GM12878 (cell line): ENCODE data around the gene TMEM253. TPM values are rescaled to one million over a fixed set of nuclear protein-coding genes. Genes with fewer than 3 reads are reported as not detected.

Source experiments
- ATAC-seq: fragments of 200-7000 bp; cut with Tn5 transposase; 3 replicates; pipeline ENCODE4 v1.9.1; 2020; ENCODE audit warnings: mild to moderate bottlenecking, moderate library complexity
- BruUV-seq: library from RNA; stranded (reverse); fragments of 400-500 nt; replicated peaks from 2 replicates; lab custom pipeline; 2021; lab: Mats Ljungman, UMichigan
- CTCF ChIA-PET: fragments of 300-600 bp; sonication (Branson Sonifier 250); formaldehyde crosslinking; extraction: SDS; loops from one replicate; lab custom pipeline; 2021; ENCODE audit warnings: inconsistent platforms; lab: Yijun Ruan, JAX
- POLR2A ChIA-PET: fragments of 350-600 bp; formaldehyde crosslinking; extraction: SDS; loops from one replicate; lab custom pipeline; 2021; ENCODE audit warnings: inconsistent platforms; lab: Charles Lee
- RAD21 ChIA-PET: fragments of 300-600 bp; sonication (Branson Sonifier 250); formaldehyde crosslinking; loops from one replicate; lab custom pipeline; 2023; ENCODE audit warnings: antibody characterized with exemption; ENCODE audit not compliant: unreplicated experiment; lab: Charles Lee
- SMC1A ChIA-PET: fragments of 300-600 bp; sonication (Branson Sonifier 250); formaldehyde crosslinking; loops from one replicate; lab custom pipeline; 2023; ENCODE audit not compliant: unreplicated experiment, uncharacterized antibody; lab: Charles Lee
- DNase-seq: peaks from one replicate; pipeline ENCODE4 v3.0.0-alpha.2; 2011; ENCODE audit warnings: low read depth, low spot score
- FAIRE-seq: peaks from 3 replicates; lab custom pipeline; 2011; peaks lifted over from hg19 to GRCh38; lab: Jason Lieb, UNC
- H2AFZ ChIP-seq: 2 replicates; pipeline ENCODE4 v1.6.0; 2011; ENCODE audit warnings: low read depth, low read length, control low read depth; ENCODE audit not compliant: control insufficient read depth
- H3K27ac ChIP-seq: 2 replicates; pipeline ENCODE4 v1.5.1; 2011; ENCODE audit warnings: control low read depth; ENCODE audit not compliant: control insufficient read depth, insufficient read depth
- H3K27me3 ChIP-seq, 2 experiments: replicated peaks in 1 of 2; 2 replicates each; pipeline versions ENCODE4 v1.6.0 to v1.6.1; 2011; ENCODE audit warnings: low read length in 1 of 2; ENCODE audit not compliant: control insufficient read depth in 2 of 2, insufficient read depth in 2 of 2
- H3K36me3 ChIP-seq, 2 experiments: 2 replicates each; pipeline ENCODE4 v1.5.1; 2011; ENCODE audit warnings: low read length in 1 of 2; ENCODE audit not compliant: control insufficient read depth in 2 of 2, insufficient read depth in 2 of 2
- H3K4me1 ChIP-seq: 2 replicates; pipeline ENCODE4 v1.6.1; 2011; ENCODE audit warnings: mild to moderate bottlenecking, low read length, moderate library complexity, mixed read lengths; ENCODE audit not compliant: control insufficient read depth, insufficient read depth
- H3K4me2 ChIP-seq: 2 replicates; pipeline ENCODE4 v1.6.0; 2011; ENCODE audit warnings: control low read depth; ENCODE audit not compliant: control insufficient read depth, insufficient read depth
- H3K4me3 ChIP-seq: fragments of 200-600 bp; sonication (generic); 2 replicates; pipeline ENCODE4 v1.5.1; 2016
- H3K79me2 ChIP-seq: 2 replicates; pipeline ENCODE4 v1.6.0; 2011; ENCODE audit warnings: low read length; ENCODE audit not compliant: control insufficient read depth, insufficient read depth
- H3K9ac ChIP-seq: 2 replicates; pipeline ENCODE4 v1.8.0; 2011; ENCODE audit warnings: low read length, control low read depth, mixed read lengths; ENCODE audit not compliant: control insufficient read depth, insufficient read depth
- H3K9me3 ChIP-seq: replicated peaks from 3 replicates; pipeline ENCODE4 v1.5.1; 2011; ENCODE audit warnings: mild to moderate bottlenecking, low read length; ENCODE audit not compliant: control insufficient read depth, insufficient read depth
- H4K20me1 ChIP-seq: 2 replicates; pipeline ENCODE4 v1.6.0; 2011; ENCODE audit not compliant: control insufficient read depth, insufficient read depth
- BMI1 ChIP-seq: fragments of 450-650 bp; IDR thresholded peaks from 2 replicates; pipeline ENCODE4 v1.6.1; 2016; ENCODE audit warnings: mild to moderate bottlenecking, moderate library complexity, borderline replicate concordance
- CHD2 ChIP-seq: IDR thresholded peaks from 2 replicates; pipeline ENCODE4 v1.6.1; 2011; ENCODE audit warnings: low read depth, low read length, improper control_type of control experiment, borderline replicate concordance
- FOS ChIP-seq: IDR thresholded peaks from 3 replicates; pipeline ENCODE4 v1.6.1; 2011; ENCODE audit warnings: borderline replicate concordance; ENCODE audit not compliant: insufficient read length; ENCODE audit errors: extremely low read depth
- MYB ChIP-seq: fragments of 150-350 bp; IDR thresholded peaks from 2 replicates; pipeline ENCODE4 v1.6.1; 2014; ENCODE audit warnings: mild to moderate bottlenecking, low read depth, low read length, borderline replicate concordance
- NFYB ChIP-seq: IDR thresholded peaks from 2 replicates; pipeline ENCODE4 v1.6.1; 2011; ENCODE audit warnings: low read depth, mild to moderate bottlenecking, low read length, improper control_type of control experiment, moderate library complexity; ENCODE audit not compliant: insufficient read depth
- NR2C1 ChIP-seq: fragments of 450-650 bp; IDR thresholded peaks from 2 replicates; pipeline ENCODE4 v1.6.1; 2017; ENCODE audit warnings: antibody characterized with exemption, mild to moderate bottlenecking, moderate library complexity
- SIX5 ChIP-seq: IDR thresholded peaks from 2 replicates; pipeline ENCODE4 v1.6.1; 2011; ENCODE audit warnings: mild to moderate bottlenecking, low read depth, low read length, moderate library complexity; ENCODE audit not compliant: severe bottlenecking
- SMAD5 ChIP-seq: IDR thresholded peaks from 2 replicates; pipeline ENCODE4 v1.6.1; 2016; ENCODE audit warnings: antibody characterized with exemption, low read depth
- STAT3 ChIP-seq: IDR thresholded peaks from 2 replicates; pipeline ENCODE4 v1.6.1; 2011; ENCODE audit warnings: low read depth, low read length, improper control_type of control experiment
- ZNF24 ChIP-seq: fragments of 450-650 bp; IDR thresholded peaks from 2 replicates; pipeline ENCODE4 v1.6.1; 2017; ENCODE audit warnings: antibody characterized with exemption, mild to moderate bottlenecking
- ZSCAN29 ChIP-seq: fragments of 450-650 bp; IDR thresholded peaks from 2 replicates; pipeline ENCODE4 v1.6.1; 2017; ENCODE audit warnings: mild to moderate bottlenecking, moderate library complexity
- WGBS: methylation state at CpG from one replicate; pipeline ENCODE4 v1.1.6; 2016; ENCODE audit warnings: low lambda C conversion rate; ENCODE audit not compliant: insufficient replicate concordance, insufficient coverage; ENCODE audit errors: missing lambda C conversion rate; 5-methylcytosine and 5-hydroxymethylcytosine counted together
- in situ Hi-C: fragments of 300-500 bp; cut with MboI; formaldehyde crosslinking; loops from 9 replicates; pipeline ENCODE4 v1.14.3; 2018; ENCODE audit warnings: mixed read lengths
- intact Hi-C: fragments of 100-400 bp; cut with micrococcal nuclease; formaldehyde crosslinking; loops from one replicate; pipeline ENCODE4 v1.14.2; 2022; ENCODE audit not compliant: unreplicated experiment
- polyA plus RNA-seq, 11 experiments: library from polyadenylated mRNA; depleted of rRNA in 4 of 11; unstranded in 6 of 11; stranded (reverse) in 5 of 11; fragments of >200 nt; fragmentation: Nextera tagmentation in 4 of 11; fragmentation: Illumina TruSeq in 1 of 11; extraction: Ambion mirVana in 4 of 11; extraction: Trizol in 1 of 11; gene quantifications; 1 replicate in 1 of 11; 2 replicates in 10 of 11; pipeline versions ENCODE4 v1.2.1 to v1.2.3, GENCODE V29; 2011 to 2016; ENCODE audit warnings: inconsistent platforms in 2 of 11, missing spikeins in 2 of 11, low read depth in 1 of 11
- total RNA-seq, 4 experiments: library from RNA; depleted of rRNA in 3 of 4; stranded (reverse); fragments of >200 nt in 3 of 4; fragmentation: Illumina TruSeq in 1 of 4; extraction: Trizol in 1 of 4; gene quantifications; 2 replicates each; pipeline versions ENCODE4 v1.2.1 to v1.2.3, GENCODE V29; 2013 to 2021
- TF ChIP-seq, protein P1 (sequence below): fragments of 450-650 bp; formaldehyde crosslinking; IDR thresholded peaks from 2 replicates; pipeline ENCODE4 v1.4.0; 2022; ENCODE audit warnings: mild to moderate bottlenecking, moderate library complexity

TMEM253 gene
- total and polyA plus RNA-seq, 10 of the 15 experiments (the other 5 are each of a cell fraction or from before 2014, with no cell fraction given), result 0.11 to 0.48 TPM; not detected in 8

DNA sequence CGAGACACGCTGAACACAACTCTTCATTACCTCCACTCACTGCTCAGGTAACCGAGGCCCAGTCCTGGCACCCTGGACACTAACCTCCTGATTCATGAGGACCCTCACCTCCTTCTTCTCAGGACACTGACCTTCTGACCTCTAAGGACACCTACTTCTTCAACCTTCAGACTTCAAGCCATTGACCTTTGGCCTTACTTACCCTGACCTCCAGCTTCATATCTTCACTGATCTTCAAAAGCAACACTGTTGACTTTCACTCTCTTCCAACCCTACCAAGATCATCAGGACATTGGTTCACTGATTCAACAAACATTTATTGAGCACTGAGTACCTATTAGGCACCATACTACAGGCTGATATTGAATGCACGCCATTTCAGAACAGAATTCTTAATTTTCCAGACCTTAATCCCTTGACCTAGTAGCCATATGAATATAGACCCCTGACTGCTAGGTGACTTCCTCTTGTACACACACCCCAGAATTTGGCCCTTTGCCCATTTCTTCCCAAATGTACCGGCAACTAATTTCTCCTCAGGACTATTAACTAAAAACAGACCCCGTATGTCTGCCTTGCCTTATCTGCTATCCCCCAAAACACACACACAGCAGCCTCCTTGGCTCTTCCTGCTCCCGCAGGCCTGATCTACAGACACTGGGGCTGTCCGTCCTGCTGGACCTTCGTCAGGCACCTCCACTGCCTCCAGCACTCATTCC, 25.0 kb upstream of the TMEM253 start (continued):
- no peak for TF ChIP-seq MYB

DNA sequence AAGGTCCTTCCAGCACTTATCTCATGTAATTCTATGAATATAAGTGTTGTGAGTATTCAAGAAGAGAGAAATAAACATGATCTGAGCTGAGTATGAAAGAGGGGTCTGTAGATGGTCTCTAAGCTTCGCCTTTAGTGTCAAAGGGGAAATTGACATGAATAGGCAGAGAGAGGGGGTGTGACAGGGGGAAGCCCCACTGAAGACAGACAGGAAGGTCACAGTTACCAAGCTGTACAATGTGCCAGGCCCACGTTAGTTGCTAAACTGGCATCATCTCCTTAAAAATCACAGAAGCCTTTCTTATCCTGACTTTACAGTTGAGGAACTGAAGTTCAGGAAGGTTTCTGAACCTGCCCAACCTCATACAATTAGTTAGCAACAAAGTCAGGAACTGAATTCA, 23.2 kb upstream of the TMEM253 start:
- no peaks in the 10 kb centered on the region for H3K9me3 ChIP-seq
- intact Hi-C loops (no loop called here), in situ Hi-C loops (no loop called here)
- H3K27me3 ChIP-seq, result peaks cover 0 to 3% of the 10 kb centered on the region in 2 experiments; a peak in 1 of 4 replicates
- no peak overlapping the region for H3K4me2 ChIP-seq
- no peak overlapping the region for H3K4me3 ChIP-seq
- no peak overlapping the region for H2AFZ ChIP-seq
- SMC1A ChIA-PET, result interaction anchor here (1.2 kb wide), 1 partner anchor 9 kb away, joined by 5 read pairs; no protein-coding TSS in a partner anchor
- ATAC-seq, result no peak
- H3K79me2 ChIP-seq, result no peaks in the 10 kb centered on the region
- no peak overlapping the region for H3K27ac ChIP-seq
- BruUV-seq, result no TSS peak
- no peak overlapping the region for H3K9ac ChIP-seq
- H4K20me1 ChIP-seq, result no peaks in the 10 kb centered on the region
- no peak for TF ChIP-seq NFYB
- TF ChIP-seq STAT3, result no peak
- no peak for TF ChIP-seq ZNF24
- TF ChIP-seq, all 136 proteins: peak for 0
- WGBS, result 0% methylated on average over 2 of the region's 2 CpGs
- ChIA-PET RAD21 (no interaction called here), CTCF (interaction anchor here (1.0 to 1.6 kb wide), 4 partner anchors 9 to 63 kb away, joined by 3 to 5 read pairs (median 4); no protein-coding TSS in a partner anchor), POLR2A (no interaction called here)
- Histone ChIP-seq H3K4me1 (no peaks in the 10 kb centered on the region), H3K36me3 (no peaks in the 10 kb centered on the region)
- FAIRE-seq, result no peak
- DNase-seq, result no peak

DNA sequence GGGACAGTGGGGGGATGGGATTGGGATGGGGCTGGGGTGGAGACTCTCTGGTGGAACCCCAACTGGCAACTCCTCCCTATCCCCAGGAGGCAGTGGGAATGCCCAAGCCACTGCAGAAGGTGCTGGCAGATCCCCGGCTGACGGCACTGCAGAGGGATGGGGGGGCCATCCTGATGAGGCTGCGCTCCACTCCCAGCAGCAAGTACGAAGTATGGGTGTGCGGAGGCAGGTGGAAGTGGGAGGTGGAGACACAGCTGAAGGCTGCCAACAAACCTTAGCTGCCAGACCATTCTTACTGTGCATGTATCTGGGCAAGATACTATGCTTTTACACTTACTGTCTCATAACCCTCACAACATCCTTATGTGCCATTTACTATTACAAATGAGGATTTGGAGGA, 22.6 kb upstream of the TMEM253 start:
- H3K36me3 ChIP-seq, result no peaks in the 10 kb centered on the region
- no TSS peak for BruUV-seq
- no peaks in the 10 kb centered on the region for H4K20me1 ChIP-seq
- H3K79me2 ChIP-seq, result no peaks in the 10 kb centered on the region
- no peak overlapping the region for H3K4me2 ChIP-seq
- no peaks in the 10 kb centered on the region for H3K9me3 ChIP-seq
- FAIRE-seq (no peak), ATAC-seq (no peak), DNase-seq (no peak)
- POLR2A ChIA-PET, result no interaction called here
- CTCF ChIA-PET, result interaction anchor here (1.0 to 1.6 kb wide), 3 partner anchors 10 to 64 kb away, joined by 3 to 5 read pairs (median 3); no protein-coding TSS in a partner anchor
- H3K4me3 ChIP-seq, result no peak overlapping the region
- SMC1A ChIA-PET, result no interaction called here
- no peak overlapping the region for H3K27ac ChIP-seq
- peaks cover 0 to 3% of the 10 kb centered on the region in 2 experiments; a peak in 1 of 4 replicates for H3K27me3 ChIP-seq
- in situ Hi-C loops, result no loop called here
- intact Hi-C loops, result no loop called here
- no peaks in the 10 kb centered on the region for H3K4me1 ChIP-seq
- WGBS, result 46% methylated on average over 5 of the region's 5 CpGs
- RAD21 ChIA-PET, result no interaction called here
- H2AFZ ChIP-seq, result no peak overlapping the region
- H3K9ac ChIP-seq, result no peak overlapping the region
- no peak for TF ChIP-seq SIX5
- no peak for TF ChIP-seq SMAD5
- TF ChIP-seq CHD2, result no peak
- no peak for TF ChIP-seq BMI1
- TF ChIP-seq FOS, result no peak
- TF ChIP-seq, protein P1, sequence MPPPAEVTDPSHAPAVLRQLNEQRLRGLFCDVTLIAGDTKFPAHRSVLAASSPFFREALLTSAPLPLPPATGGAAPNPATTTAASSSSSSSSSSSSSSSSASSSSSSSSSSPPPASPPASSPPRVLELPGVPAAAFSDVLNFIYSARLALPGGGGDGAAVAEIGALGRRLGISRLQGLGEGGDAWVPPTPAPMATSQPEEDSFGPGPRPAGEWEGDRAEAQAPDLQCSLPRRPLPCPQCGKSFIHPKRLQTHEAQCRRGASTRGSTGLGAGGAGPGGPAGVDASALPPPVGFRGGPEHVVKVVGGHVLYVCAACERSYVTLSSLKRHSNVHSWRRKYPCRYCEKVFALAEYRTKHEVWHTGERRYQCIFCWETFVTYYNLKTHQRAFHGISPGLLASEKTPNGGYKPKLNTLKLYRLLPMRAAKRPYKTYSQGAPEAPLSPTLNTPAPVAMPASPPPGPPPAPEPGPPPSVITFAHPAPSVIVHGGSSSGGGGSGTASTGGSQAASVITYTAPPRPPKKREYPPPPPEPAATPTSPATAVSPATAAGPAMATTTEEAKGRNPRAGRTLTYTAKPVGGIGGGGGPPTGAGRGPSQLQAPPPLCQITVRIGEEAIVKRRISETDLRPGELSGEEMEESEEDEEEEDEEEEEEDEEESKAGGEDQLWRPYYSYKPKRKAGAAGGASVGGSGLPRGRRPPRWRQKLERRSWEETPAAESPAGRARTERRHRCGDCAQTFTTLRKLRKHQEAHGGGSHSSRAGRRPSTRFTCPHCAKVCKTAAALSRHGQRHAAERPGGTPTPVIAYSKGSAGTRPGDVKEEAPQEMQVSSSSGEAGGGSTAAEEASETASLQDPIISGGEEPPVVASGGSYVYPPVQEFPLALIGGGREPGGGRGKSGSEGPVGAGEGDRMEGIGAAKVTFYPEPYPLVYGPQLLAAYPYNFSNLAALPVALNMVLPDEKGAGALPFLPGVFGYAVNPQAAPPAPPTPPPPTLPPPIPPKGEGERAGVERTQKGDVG (CRISPR knock-in tag), result no peak
- TF ChIP-seq NR2C1, result no peak
- TF ChIP-seq ZSCAN29, result no peak
